SH-SY5Y (cell line): ENCODE data around the gene PPIC.

Source experiments
- GATA2 ChIP-seq: IDR thresholded peaks from 2 replicates; pipeline ENCODE4 v1.6.1; 2011; ENCODE audit warnings: mild to moderate bottlenecking, low read depth, low read length
- GATA3 ChIP-seq: IDR thresholded peaks from 2 replicates; pipeline ENCODE4 v1.6.1; 2011; ENCODE audit warnings: low read depth, mild to moderate bottlenecking, low read length, moderate library complexity

- no peak for TF ChIP-seq GATA2
- no peak for TF ChIP-seq GATA3
These were observed 8.3 kb downstream of the PPIC start for GRCh38 chr5:123028222-123028621.
